ENCODE results near the gene KCNJ2. TPM values are rescaled to one million over a fixed set of nuclear protein-coding genes. Genes with fewer than 3 reads are reported as not detected.

Gene KCNJ2
- total and polyA plus RNA-seq, 12 donors: 0.22 to 3.6 (median 2.1) TPM

GRCh38 chr17:70158180-70158579, 11.2 kb upstream of the KCNJ2 start:
- H3K27ac ChIP-seq: no peak overlapping the region
- WGBS, 4 donors: 66 to 80% (median 71%) methylated on average over 4 of the region's 4 CpGs

DNA sequence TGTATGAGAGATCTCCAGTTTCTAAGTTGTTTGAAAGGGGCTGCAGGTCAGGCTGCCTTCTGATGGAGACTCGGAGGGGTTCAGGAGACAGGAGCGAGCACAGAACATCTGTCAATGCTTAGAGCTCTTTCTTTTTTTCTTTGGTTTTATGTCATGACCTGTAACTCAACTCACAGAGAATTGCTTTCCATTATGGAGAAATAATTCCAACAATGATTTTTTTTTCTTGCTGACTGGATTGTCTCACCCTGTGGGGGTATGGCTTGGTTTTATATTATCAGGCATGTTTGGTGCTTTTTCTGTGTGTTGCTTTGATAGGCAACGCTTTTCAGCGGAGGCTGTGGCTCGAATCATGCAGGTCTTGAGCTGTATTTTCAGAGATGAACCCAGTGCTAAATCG, 10.7 kb upstream of the KCNJ2 start:
- intact Hi-C loops (cut with DNase I): no loop called here
- no peak for TF ChIP-seq CTCF (IDR thresholded peaks at IDR 0.05)
- TF ChIP-seq POLR2A (IDR thresholded peaks at IDR 0.05): no peak
- Histone ChIP-seq H3K27me3 (no peaks in the 10 kb centered on the region), H3K9me3 (replicated peaks in 1 of 3) (no peaks in the 10 kb centered on the region), H3K36me3 (replicated peaks in 1 of 2) (no peaks in the 10 kb centered on the region), H3K4me3 (no peak overlapping the region), H3K4me1 (replicated peaks in 1 of 2) (no peaks in the 10 kb centered on the region), H3K27ac (no peak overlapping the region)
- 82 to 88% (median 83%) methylated on average over 6 of the region's 6 CpGs for WGBS, 4 donors
- DNase-seq: no peak

More at GRCh38 chr17:70158180-70158579, 11.2 kb upstream of the KCNJ2 start:
- no peak overlapping the region for H3K4me3 ChIP-seq
- no peaks in the 10 kb centered on the region for H3K36me3 ChIP-seq (replicated peaks in 1 of 2)
- intact Hi-C loops (cut with DNase I): no loop called here
- H3K27me3 ChIP-seq: no peaks in the 10 kb centered on the region
- no peaks in the 10 kb centered on the region for H3K4me1 ChIP-seq (replicated peaks in 1 of 2)
- TF ChIP-seq POLR2A (IDR thresholded peaks at IDR 0.05) (no peak), CTCF (IDR thresholded peaks at IDR 0.05) (no peak)
- no peak for DNase-seq
- H3K9me3 ChIP-seq (replicated peaks in 1 of 3): no peaks in the 10 kb centered on the region

GRCh38 chr17:70159980-70160379, 9.4 kb upstream of the KCNJ2 start:
- no peak for DNase-seq
- Histone ChIP-seq H3K4me1 (replicated peaks in 1 of 2) (no peaks in the 10 kb centered on the region), H3K27ac (no peak overlapping the region), H3K27me3 (no peaks in the 10 kb centered on the region), H3K36me3 (replicated peaks in 1 of 2) (no peaks in the 10 kb centered on the region), H3K4me3 (no peak overlapping the region), H3K9me3 (replicated peaks in 1 of 3) (no peaks in the 10 kb centered on the region)
- intact Hi-C loops (cut with DNase I): no loop called here
- 56 to 69% (median 66%) methylated on average over 2 of the region's 2 CpGs for WGBS, 4 donors
- TF ChIP-seq CTCF (IDR thresholded peaks at IDR 0.05) (no peak), POLR2A (IDR thresholded peaks at IDR 0.05) (no peak)

GRCh38 chr17:70161519-70161918, 7.8 kb upstream of the KCNJ2 start:
- Histone ChIP-seq H3K9me3 (replicated peaks in 1 of 3) (no peaks in the 10 kb centered on the region), H3K27ac (no peak overlapping the region), H3K4me3 (no peak overlapping the region), H3K4me1 (replicated peaks in 1 of 2) (no peaks in the 10 kb centered on the region), H3K36me3 (replicated peaks in 1 of 2) (no peaks in the 10 kb centered on the region), H3K27me3 (no peaks in the 10 kb centered on the region)
- TF ChIP-seq POLR2A (IDR thresholded peaks at IDR 0.05) (no peak), CTCF (IDR thresholded peaks at IDR 0.05) (no peak)
- 75 to 86% (median 79%) methylated on average over 1 of the region's 1 CpG for whole genome bisulfite sequencing, 4 donors
- no peak for DNase-seq
- intact Hi-C loops (cut with DNase I): no loop called here
